AG04450 (cell line): ENCODE measurements around the gene ITM2C. TPM values are rescaled to one million over a fixed set of nuclear protein-coding genes. Genes with fewer than 3 reads are reported as not detected.

ENCODE experiments used
- CTCF ChIA-PET: fragments of 300-600, 350-600 bp; formaldehyde crosslinking; extraction: SDS; loops from one replicate; lab custom pipeline; 2022; ENCODE audit warnings: antibody characterized with exemption, inconsistent platforms; lab: Charles Lee
- POLR2A ChIA-PET: fragments of 350-600 bp; formaldehyde crosslinking; extraction: SDS; loops from one replicate; lab custom pipeline; 2021; ENCODE audit warnings: antibody characterized with exemption, inconsistent platforms; lab: Yijun Ruan, JAX
- DNase-seq: peaks from one replicate; pipeline ENCODE4 v3.0.0-alpha.2; 2011; ENCODE audit warnings: low read depth, low spot score
- H3K27ac ChIP-seq: one replicate; pipeline ENCODE4 v1.5.1; 2012; ENCODE audit warnings: low read depth, low read length, control low read depth
- H3K27me3 ChIP-seq: one replicate; pipeline ENCODE4 v1.6.0; 2012; ENCODE audit warnings: low read length; ENCODE audit not compliant: control insufficient read depth, insufficient read depth
- H3K4me3 ChIP-seq: 2 replicates; pipeline ENCODE4 v1.5.1; 2011; ENCODE audit warnings: mild to moderate bottlenecking, low read depth, low read length, control low read depth
- H3K9me3 ChIP-seq: 2 replicates; pipeline ENCODE4 v1.5.1; 2012; ENCODE audit warnings: low read length; ENCODE audit not compliant: control insufficient read depth, insufficient read depth
- CTCF ChIP-seq: IDR thresholded peaks from 2 replicates; pipeline ENCODE4 v1.5.1; 2011; ENCODE audit warnings: low read depth, low read length, control low read depth, inconsistent platforms
- polyA plus RNA-seq: library from polyadenylated mRNA; depleted of rRNA; stranded (reverse); fragments of >200 nt; gene quantifications from 2 replicates; pipeline ENCODE4 v1.2.3, GENCODE V29; 2011

Gene ITM2C
- polyA plus RNA-seq, 1 experiment = 371 TPM

- peak; percentile 33 for TF ChIP-seq CTCF
- Histone ChIP-seq H3K4me3 (no peak overlapping the region), H3K27me3 (peaks cover 18% of the 10 kb centered on the region), H3K9me3 (peaks cover 4% of the 10 kb centered on the region; the same call in 1 of the 2 replicates), H3K27ac (no peak overlapping the region)
- DNase-seq = no peak
- ChIA-PET CTCF (interaction anchor here (1.7 to 3.2 kb wide), 4 partner anchors 10 to 89 kb away, joined by 4 to 15 read pairs (median 10); no protein-coding TSS in a partner anchor), POLR2A (no interaction called here)
These were observed 48.8 kb downstream of the ITM2C start for GRCh38 chr2:230913406-230914143.

- ChIA-PET POLR2A (no interaction called here), CTCF (interaction anchor here (0.7 kb wide), 1 partner anchor 73 kb away, joined by 3 read pairs; no protein-coding TSS in a partner anchor)
These were observed 50.1 kb downstream of the ITM2C start for GRCh38 chr2:230914886-230915285.

GRCh38 chr2:230915319-230915718 lies 50.6 kb downstream of the ITM2C start:
- DNase-seq = no peak
- H3K9me3 ChIP-seq = peaks cover 4% of the 10 kb centered on the region; the same call in 1 of the 2 replicates
- H3K27ac ChIP-seq = no peak overlapping the region
- CTCF ChIA-PET = no interaction called here
- POLR2A ChIA-PET = no interaction called here
- no peak overlapping the region for H3K4me3 ChIP-seq
- TF ChIP-seq CTCF = no peak
- peaks cover 18% of the 10 kb centered on the region for H3K27me3 ChIP-seq

More at GRCh38 chr2:230914886-230915285, 50.1 kb downstream of the ITM2C start:
- H3K4me3 ChIP-seq = no peak overlapping the region
- TF ChIP-seq CTCF = no peak
- peaks cover 4% of the 10 kb centered on the region; the same call in 1 of the 2 replicates for H3K9me3 ChIP-seq
- H3K27ac ChIP-seq = no peak overlapping the region
- H3K27me3 ChIP-seq = peaks cover 18% of the 10 kb centered on the region
- no peak for DNase-seq

GRCh38 chr2:230916218-230916617 lies 51.5 kb downstream of the ITM2C start:
- H3K4me3 ChIP-seq = no peak overlapping the region
- no peak overlapping the region for H3K27ac ChIP-seq
- peaks cover 4% of the 10 kb centered on the region; the same call in 1 of the 2 replicates for H3K9me3 ChIP-seq
- TF ChIP-seq CTCF = no peak
- no peak for DNase-seq
- POLR2A ChIA-PET = no interaction called here
- CTCF ChIA-PET = no interaction called here
- peaks cover 19% of the 10 kb centered on the region for H3K27me3 ChIP-seq

- Histone ChIP-seq H3K9me3 (peaks cover 4% of the 10 kb centered on the region; the same call in 1 of the 2 replicates), H3K27me3 (peaks cover 32% of the 10 kb centered on the region), H3K4me3 (no peak overlapping the region), H3K27ac (no peak overlapping the region)
- ChIA-PET CTCF (interaction anchor here (1.3 kb wide), 1 partner anchor 133 kb away, joined by 3 read pairs; no protein-coding TSS in a partner anchor), POLR2A (no interaction called here)
- DNase-seq = no peak
- no peak for TF ChIP-seq CTCF
These were observed 54.5 kb downstream of the ITM2C start for GRCh38 chr2:230919240-230919639.
